Cardiac fibroblast (primary cell): ENCODE data around the gene EPS8L1.

ENCODE experiments used
- DNase-seq, 2 donors: peaks; one replicate each; pipeline versions ENCODE4 v3.0.0 to v3.0.0-alpha.2; 2010; ENCODE audit warnings: low read depth in 2 of 2
- H3K4me3 ChIP-seq, 2 donors: replicated peaks in 1 of 2; 1 replicate in 1 of 2; 2 replicates in 1 of 2; pipeline ENCODE4 v1.5.1; 2011; ENCODE audit warnings: low read depth in 2 of 2, low read length in 2 of 2, mild to moderate bottlenecking in 2 of 2, moderate library complexity in 1 of 2
- TF ChIP-seq, protein P1 (sequence below): IDR thresholded peaks from one replicate; pipeline ENCODE4 v1.5.1; 2011; ENCODE audit warnings: low read depth, mild to moderate bottlenecking, low read length, inconsistent platforms

Gene EPS8L1

GRCh38 chr19:55096061-55096701, 20.5 kb downstream of the EPS8L1 start:
- DNase-seq = no peak
- H3K4me3 ChIP-seq = no peak overlapping the region
- TF ChIP-seq, protein P1, sequence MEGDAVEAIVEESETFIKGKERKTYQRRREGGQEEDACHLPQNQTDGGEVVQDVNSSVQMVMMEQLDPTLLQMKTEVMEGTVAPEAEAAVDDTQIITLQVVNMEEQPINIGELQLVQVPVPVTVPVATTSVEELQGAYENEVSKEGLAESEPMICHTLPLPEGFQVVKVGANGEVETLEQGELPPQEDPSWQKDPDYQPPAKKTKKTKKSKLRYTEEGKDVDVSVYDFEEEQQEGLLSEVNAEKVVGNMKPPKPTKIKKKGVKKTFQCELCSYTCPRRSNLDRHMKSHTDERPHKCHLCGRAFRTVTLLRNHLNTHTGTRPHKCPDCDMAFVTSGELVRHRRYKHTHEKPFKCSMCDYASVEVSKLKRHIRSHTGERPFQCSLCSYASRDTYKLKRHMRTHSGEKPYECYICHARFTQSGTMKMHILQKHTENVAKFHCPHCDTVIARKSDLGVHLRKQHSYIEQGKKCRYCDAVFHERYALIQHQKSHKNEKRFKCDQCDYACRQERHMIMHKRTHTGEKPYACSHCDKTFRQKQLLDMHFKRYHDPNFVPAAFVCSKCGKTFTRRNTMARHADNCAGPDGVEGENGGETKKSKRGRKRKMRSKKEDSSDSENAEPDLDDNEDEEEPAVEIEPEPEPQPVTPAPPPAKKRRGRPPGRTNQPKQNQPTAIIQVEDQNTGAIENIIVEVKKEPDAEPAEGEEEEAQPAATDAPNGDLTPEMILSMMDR = no peak

- no peak overlapping the region for H3K4me3 ChIP-seq
- TF ChIP-seq, protein P1 = no peak
- no peak for DNase-seq
These were observed 22.4 kb downstream of the EPS8L1 start for GRCh38 chr19:55097864-55098715.

DNA sequence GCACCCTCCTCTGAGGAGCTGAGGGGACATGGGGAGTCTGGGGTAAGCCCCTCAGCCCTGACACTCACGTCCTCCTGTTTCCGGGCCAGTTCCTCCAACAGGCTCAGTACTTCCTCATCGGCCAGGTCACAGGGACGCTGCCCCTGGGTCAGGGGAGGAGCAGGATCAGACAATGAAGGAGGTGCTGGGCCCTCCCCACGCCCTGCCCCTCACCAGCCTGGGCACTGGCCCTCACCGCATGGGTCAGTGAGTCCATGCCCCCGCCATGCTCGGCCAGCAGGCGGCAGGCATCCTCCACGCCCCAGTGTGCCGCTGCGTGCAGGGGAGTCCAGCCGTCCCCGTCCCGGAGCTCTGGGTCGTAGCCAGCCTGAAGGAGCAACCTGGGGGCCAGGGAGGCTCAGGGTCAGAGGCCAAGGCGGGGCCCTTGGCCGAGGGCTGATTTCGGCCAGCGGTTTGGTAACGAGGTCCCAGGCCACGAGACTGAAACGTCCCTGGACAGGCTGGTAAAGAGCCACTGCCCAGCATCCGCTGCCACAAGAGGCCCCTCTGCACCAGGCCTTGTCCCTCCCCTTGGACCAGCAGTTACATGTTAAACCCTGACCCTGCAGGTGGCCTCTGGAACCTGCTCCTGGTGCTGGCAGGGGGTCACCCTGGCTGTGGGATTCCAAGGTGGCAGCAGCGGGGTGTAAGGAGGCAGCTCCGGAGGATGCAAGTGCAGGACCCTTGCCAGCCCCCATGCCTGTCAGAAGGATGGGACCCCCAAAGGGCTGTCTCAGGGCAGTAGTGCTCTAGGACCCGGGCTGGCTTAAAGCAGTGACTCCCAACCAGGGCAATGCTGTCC, 23.3 kb downstream of the EPS8L1 start:
- TF ChIP-seq, protein P1 = peak; percentile 9
- no peak for DNase-seq
- no peak overlapping the region for H3K4me3 ChIP-seq

DNA sequence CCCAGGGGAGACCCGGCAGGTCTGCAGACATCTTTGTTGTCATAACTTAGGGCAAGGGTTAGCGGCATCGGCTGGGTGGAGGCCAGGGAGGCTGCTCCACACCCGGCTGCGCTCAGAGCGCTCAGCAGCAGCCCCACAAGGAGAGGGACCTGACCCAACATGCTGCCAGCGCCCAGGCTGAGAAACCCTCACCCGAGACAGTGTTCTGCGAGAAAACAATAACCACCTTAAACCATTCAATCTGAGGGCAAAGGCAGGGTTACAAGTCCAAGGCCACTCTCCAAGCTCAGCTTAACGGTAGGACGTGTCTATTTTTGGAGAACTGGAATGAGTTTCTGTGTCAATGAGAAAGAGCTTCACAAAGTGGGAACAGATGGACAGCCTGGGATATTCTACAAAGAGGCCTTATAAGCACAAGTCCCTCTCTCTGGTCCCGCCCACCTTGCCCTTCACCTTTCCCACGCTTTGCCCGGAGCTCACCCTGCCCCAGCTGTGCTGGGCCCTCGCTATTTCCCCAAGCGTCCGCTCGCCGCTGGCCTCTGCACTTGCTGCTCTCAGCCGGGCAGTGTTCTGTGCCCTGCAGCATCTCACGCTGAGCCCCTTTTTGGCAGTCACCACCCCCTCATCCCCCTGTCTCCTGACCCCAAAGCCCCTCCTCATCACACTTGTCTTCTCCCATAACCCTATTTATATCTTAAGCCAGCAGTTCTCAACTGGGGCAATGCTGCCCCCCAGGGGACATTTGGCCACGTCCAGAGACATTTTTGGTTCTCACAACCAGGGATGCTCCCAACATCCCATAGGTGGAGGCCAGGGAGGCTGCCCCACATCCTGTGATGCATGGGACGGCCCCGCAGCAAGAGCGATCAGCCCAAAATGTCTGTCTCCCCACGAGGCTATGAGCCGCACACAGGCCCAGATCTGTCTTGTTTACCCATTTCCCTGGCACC, 24.2 kb downstream of the EPS8L1 start:
- DNase-seq = peak in 1 of 2 donors; percentile 22
- TF ChIP-seq, protein P1 = no peak
- H3K4me3 ChIP-seq = no peak overlapping the region

GRCh38 chr19:55101261-55101660, 25.6 kb downstream of the EPS8L1 start:
- no peak overlapping the region for H3K4me3 ChIP-seq
- TF ChIP-seq, protein P1 = no peak
- DNase-seq = no peak

DNA sequence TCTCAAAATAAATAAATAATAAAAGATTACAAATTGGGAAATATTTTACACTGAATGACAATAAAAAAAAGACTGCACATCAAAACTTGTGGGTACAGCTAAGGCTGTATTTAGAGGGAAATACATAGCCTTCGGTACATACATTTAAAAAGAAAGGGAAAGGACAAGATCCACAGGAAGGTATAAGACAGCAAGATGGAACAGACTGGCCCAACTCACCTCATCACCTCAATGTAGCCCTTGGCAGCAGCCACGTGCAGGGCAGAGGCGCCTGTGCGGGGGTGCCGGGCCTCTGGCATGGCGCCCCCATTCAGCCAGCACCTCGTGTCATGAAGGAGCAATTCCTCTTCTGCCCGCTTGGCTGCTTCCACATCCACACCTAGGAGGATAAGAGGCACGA, 27.5 kb downstream of the EPS8L1 start:
- no peak for DNase-seq
- no peak overlapping the region for H3K4me3 ChIP-seq
- TF ChIP-seq, protein P1 = no peak
